Ishikawa (cell line): ENCODE data around the gene NKX1-2.
A peak's percentile ranks its signal among the peaks of the same experiment; 100 is the strongest.

Source experiments
- EP300 ChIP-seq: IDR thresholded peaks from 2 replicates; pipeline ENCODE4 v1.6.1; 2012; ENCODE audit warnings: borderline replicate concordance
- FOXM1 ChIP-seq: IDR thresholded peaks from 2 replicates; pipeline ENCODE4 v1.6.1; 2012; ENCODE audit warnings: low read depth, borderline replicate concordance
- MAX ChIP-seq: IDR thresholded peaks from 2 replicates; pipeline ENCODE4 v1.6.1; 2012
- TAF1 ChIP-seq: IDR thresholded peaks from 2 replicates; pipeline ENCODE4 v1.6.1; 2012; ENCODE audit warnings: low read depth, mild to moderate bottlenecking
- USF1 ChIP-seq: IDR thresholded peaks from 2 replicates; pipeline ENCODE4 v1.6.1; 2012
- YY1 ChIP-seq: IDR thresholded peaks from 2 replicates; pipeline ENCODE4 v1.6.1; 2012; ENCODE audit warnings: low read depth

- peak; percentile 23; the same call in 1 of the 2 replicates for TF ChIP-seq TAF1
- TF ChIP-seq YY1 = 0 out of 2 replicates have a peak, but pooled peaks have one; percentile 27
- no peak for TF ChIP-seq MAX
- 0 out of 2 replicates have a peak, but pooled peaks have one; percentile 4 for TF ChIP-seq FOXM1
- peak; percentile 48; the same call in 1 of the 2 replicates for TF ChIP-seq USF1
- TF ChIP-seq EP300 = no peak
Measured at GRCh38 chr10:124450012-124450782, at the start of gene NKX1-2.
